Bone marrow (tissue), 2 donors: ENCODE results near the gene EHD1.
"Not testable (repeated sequence)": the region's sequence is repeated elsewhere in the genome, so short reads cannot be mapped to it uniquely, and the experiment has no call there.

Source experiments
- DNase-seq, 2 donors: peaks; one replicate each; lab custom pipeline; 2025; lab: John Stamatoyannopoulos, UW

Gene EHD1

DNA sequence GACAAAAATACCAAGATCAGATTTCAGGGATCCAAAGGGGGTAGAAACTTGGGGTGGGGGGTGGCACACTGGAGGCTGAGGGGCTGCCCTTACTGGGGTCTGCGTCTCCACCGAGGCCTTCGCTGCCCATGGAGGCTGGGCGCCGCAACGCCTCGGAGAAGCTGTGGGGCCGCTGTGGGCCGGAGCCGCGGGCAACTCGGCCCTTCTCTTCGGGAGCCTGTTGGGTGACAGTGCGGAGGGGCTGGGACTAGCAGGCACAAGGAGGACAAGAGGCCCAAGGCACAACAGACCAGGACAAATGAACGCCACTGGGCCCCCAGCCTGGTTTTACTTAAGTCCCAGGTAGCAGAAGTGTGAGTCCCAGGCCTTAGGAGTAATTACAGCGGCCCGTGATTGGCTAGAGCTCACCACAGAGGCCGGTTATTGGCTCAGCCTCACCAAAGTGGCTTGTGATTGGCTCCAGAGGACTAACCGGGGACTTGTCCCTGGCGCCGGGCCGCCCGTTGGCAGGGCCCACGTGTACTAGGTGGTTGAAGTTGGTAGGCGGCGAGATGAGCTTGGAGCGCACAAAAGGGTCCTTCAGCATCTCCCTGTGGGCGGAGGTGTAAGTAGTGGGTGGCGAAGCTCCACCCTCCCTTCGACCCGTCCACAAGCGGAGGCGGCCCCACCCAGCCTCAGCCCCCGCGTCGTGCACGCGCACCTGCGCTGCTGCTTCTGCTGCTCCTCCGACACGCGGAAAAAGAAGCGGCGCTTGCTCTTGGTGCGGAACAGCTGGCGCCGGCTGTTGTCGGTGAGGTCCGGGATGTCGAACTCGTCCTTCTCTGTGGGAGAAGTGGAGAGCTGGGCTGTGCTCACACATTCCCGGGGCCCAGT is 51.6 kb downstream of the EHD1 start:
- no peak for DNase-seq

GRCh38 chr11:64826062-64826461 is 52.4 kb downstream of the EHD1 start:
- DNase-seq = no peak

- no peak for DNase-seq
Observed at GRCh38 chr11:64823568-64824119, 54.8 kb downstream of the EHD1 start.

- DNase-seq = no peak
Observed at GRCh38 chr11:64817476-64817875, 60.9 kb downstream of the EHD1 start.

DNA sequence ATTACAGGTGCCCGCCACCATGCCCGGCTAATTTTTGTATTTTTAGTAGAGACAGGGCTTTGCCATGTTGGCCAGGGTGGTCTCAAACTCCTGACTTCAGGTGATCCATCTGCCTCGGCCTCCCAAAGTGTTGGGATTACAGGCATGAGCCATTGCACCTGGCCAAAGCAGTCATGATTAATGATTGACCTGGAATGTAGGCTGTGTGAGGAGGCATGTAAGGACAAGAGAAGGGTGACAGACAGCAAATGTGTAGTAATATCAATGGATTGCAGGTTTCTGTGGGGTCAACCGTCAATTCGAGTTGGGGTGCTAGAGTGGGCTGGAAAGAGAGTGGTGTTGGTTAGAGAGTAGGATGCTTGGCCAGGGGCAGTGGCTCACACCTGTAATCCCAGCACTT is 63.0 kb downstream of the EHD1 start:
- not testable (repeated sequence) for DNase-seq

- DNase-seq = no peak
Observed at GRCh38 chr11:64814712-64815187, 63.7 kb downstream of the EHD1 start.

- no peak for DNase-seq
Observed at GRCh38 chr11:64813826-64814225, 64.6 kb downstream of the EHD1 start.

DNA sequence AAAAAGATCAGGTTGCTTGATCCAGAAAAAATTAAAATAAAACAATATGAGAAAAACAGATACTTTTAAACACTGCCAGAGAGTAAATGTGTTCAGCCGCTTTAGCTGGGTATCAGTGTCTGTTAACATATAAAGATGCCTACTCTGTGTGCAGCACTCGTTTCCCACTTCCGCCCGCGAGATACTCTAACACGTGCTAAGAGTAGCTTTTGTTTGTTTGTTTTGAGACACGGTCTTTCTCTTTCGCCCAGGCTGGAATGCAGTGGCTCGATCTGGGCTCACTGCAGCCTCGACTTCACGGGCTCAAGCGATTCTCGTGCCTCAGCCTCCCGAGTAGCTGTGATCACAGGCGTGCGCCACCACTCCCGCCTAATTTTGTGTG is 67.5 kb downstream of the EHD1 start:
- DNase-seq = no peak

- peak; percentile 46 to 82 for DNase-seq
Observed at GRCh38 chr11:64810271-64810890, 68.0 kb downstream of the EHD1 start, which contains the start of gene MEN1. Gene MEN1, minus strand, starts transcription at chr11:64810551. Its CDS starts 442 bp downstream, at chr11:64810109.

DNA sequence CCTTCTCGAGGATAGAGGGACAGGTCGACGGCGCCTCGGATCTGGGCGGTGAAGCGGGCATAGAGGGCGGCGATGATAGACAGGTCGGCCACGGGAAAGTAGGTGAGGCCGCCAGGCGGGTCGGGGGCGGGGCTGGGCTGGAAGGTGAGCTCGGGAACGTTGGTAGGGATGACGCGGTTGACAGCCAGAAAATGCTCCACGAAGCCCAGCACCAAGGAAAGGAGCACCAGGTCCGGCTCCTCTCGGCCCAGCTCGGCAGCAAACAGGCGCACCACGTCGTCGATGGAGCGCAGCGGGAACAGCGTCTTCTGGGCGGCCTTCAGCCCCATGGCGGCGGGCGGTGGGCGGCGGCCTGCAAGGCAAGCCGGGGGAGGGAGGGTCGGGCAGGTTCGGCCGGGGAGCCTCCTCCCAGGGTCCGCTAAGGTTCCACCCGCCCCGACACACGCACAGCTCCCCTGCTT is 68.6 kb downstream of the EHD1 start:
- DNase-seq = no peak

- DNase-seq = no peak
Observed at GRCh38 chr11:64805481-64805880, 72.9 kb downstream of the EHD1 start.

DNA sequence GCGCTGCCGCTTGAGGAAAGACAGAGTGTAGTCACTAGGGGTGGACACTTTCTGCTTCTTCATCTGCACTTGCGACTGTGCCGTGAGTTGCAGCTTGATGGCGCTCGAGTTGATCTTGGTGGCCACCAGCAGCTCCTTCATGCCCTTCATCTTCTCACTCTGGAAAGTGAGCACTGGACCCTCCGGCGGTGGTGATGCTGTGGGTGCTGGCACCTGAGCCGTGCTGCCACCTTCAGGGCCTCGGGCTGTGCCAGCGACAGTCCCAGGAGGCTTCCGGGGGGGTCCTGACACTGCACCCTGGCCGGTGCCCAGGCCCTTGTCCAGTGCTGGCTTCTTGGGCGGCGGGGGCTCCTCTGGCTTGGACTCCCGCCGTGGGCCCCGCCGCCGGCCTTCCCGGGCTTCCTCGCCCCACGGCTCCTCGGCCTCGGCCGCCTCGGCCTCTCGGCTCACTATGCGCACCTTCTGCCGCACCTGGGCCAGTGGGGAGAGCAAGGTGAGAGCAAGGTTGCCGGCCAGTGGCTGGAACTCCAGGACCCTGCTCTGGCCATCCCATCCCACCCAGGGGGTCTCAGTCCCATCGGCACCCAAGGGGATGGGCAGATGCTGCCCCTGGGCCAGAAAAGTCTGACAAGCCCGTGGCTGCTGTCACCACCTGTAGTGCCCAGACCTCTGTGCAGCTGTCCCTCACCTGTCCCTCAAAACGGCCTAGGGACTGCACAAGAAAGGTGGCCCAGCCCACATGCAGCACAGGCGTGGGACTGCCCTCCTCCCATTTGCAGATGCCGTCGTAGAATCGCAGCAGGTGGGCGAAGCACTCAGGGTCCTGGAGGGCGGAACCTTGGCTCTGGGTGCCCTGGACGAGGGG is 73.8 kb downstream of the EHD1 start:
- no peak for DNase-seq

DNA sequence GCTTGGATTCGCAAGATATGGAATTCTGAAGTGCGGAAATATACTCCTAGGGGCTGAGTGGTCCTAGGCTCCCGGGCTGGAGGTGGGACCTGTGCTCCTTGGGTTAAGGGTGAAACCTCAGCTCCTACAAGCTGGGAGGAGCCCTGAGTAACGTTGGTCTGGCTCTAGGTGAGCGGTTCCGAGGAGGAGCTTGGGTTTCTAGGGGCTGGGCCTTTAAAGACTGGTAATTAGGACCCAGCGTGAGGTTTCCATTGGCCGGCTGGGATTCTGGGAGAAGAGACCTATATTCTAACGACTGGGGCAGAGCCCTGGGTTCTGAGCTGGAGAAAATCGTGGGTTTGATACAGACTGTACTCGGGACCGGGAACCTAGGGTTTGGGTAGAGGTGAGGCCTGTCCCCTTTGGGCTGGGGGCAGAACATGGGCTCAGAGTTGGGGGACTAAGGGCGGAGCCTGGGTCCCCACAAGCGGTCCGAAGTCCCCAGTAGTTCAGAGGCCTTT is 74.5 kb downstream of the EHD1 start:
- no peak for DNase-seq

- peak in 1 of 2 donors; percentile 48 for DNase-seq
Observed at GRCh38 chr11:64803158-64803845, 75.1 kb downstream of the EHD1 start, which contains the start of gene MAP4K2. Gene MAP4K2, minus strand, starts transcription at chr11:64803214. Its CDS starts 65 bp downstream, at chr11:64803149.

DNA sequence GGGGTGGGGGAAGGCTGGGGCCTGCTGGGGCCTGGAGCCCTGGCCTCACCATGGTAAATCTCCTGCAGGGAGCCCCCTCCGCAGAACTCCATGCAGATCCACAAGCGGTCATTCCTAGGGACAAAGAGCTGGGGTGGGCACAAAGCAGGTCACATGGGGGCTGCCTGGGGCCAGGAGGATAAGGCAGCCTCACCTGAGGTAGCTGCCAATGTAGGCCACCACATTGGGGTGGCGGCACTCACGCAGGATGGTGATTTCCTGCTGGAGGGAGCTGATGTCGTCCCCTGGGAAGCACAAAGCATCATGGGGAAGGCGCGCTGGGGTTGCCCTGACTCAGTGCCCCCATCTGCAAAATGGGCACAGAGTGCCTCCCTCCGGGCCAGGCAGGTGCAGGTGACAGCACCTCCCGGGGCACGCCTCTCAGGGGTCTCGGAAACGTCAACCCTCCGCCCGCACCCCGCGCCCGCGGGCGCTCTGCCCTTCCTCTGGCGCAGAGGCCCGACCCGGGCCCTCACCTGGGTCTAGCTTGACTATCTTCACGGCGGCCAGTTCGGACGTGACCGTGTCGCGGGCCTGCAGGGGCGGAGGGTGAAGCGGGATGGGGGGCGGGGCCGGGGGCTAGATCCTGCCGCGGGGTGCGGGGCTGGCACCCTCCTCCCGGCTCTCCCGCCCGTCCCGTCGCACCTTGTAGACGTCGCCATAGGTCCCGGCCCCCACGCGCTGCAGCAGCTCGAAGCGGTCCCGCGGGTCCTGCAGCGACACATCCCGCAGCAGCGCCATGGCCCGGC is 75.9 kb downstream of the EHD1 start:
- DNase-seq = no peak
